Gastrocnemius medialis (tissue), 4 donors: Measurements from ENCODE around the gene CCDC142. TPM values are rescaled to one million over a fixed set of nuclear protein-coding genes. Genes with fewer than 3 reads are reported as not detected.
A peak's percentile ranks its signal among the peaks of the same experiment; 100 is the strongest.

Experiments
- ATAC-seq, 2 donors: fragments of 150-250 bp; one replicate each; pipeline ENCODE4 v1.9.1; 2016
- DNase-seq, 2 donors: peaks; one replicate each; pipeline ENCODE4 v3.0.0-alpha.2; 2019
- H3K27ac ChIP-seq, 4 donors: fragments of 200-600 bp; sonication (generic); 1 replicate in 1 of 4; 2 replicates in 3 of 4; pipeline ENCODE4 v1.5.1; 2016 to 2018; ENCODE audit warnings: mild to moderate bottlenecking in 2 of 4, moderate library complexity in 1 of 4
- H3K27me3 ChIP-seq, 3 donors: fragments of 200-600 bp; sonication (generic) in 2 of 3; 1 replicate in 1 of 3; 2 replicates in 2 of 3; pipeline versions ENCODE4 v1.5.1 to v1.6.0; 2016 to 2019; ENCODE audit warnings: mild to moderate bottlenecking in 1 of 3, moderate library complexity in 1 of 3
- H3K36me3 ChIP-seq, 2 donors: fragments of 200-600 bp; sonication (generic) in 1 of 2; one replicate each; pipeline ENCODE4 v1.5.1; 2017 to 2018
- H3K4me1 ChIP-seq, 2 donors: fragments of 200-600 bp; sonication (generic) in 1 of 2; one replicate each; pipeline ENCODE4 v1.5.1; 2016 to 2017; ENCODE audit warnings: mild to moderate bottlenecking in 2 of 2
- H3K4me3 ChIP-seq, 4 donors: fragments of 200-600 bp; sonication (generic) in 3 of 4; 1 replicate in 1 of 4; 2 replicates in 3 of 4; pipeline ENCODE4 v1.5.1; 2016 to 2019; ENCODE audit warnings: mild to moderate bottlenecking in 2 of 4
- H3K9me3 ChIP-seq, 3 donors: fragments of 200-600 bp; sonication (generic) in 2 of 3; 1 replicate in 1 of 3; 2 replicates in 2 of 3; pipeline ENCODE4 v1.5.1; 2016 to 2019
- CTCF ChIP-seq, 5 experiments: fragments of 450-650 bp in 3 of 5; fragments of 200-600 bp in 2 of 5; sonication (generic) in 2 of 5; IDR thresholded peaks in 4 of 5; conservative IDR thresholded peaks in 1 of 5; 1 replicate in 4 of 5; 2 replicates in 1 of 5; pipeline ENCODE4 v1.5.1; 2016 to 2019; ENCODE audit warnings: antibody characterized with exemption in 5 of 5, mild to moderate bottlenecking in 3 of 5, moderate library complexity in 3 of 5
- POLR2A ChIP-seq, 2 donors: fragments of 450-650 bp; IDR thresholded peaks; one replicate each; pipeline ENCODE4 v1.6.1; 2017; ENCODE audit warnings: antibody characterized with exemption in 2 of 2, mild to moderate bottlenecking in 2 of 2, moderate library complexity in 2 of 2
- in situ Hi-C, 4 donors: fragments of 200-750 bp; cut with MboI; loops; one replicate each; pipeline versions ENCODE4 v1.15.0 to v1.8.0; 2017; ENCODE audit warnings: low sequenced_read_pairs in 4 of 4
- intact Hi-C: fragments of 100-400 bp; cut with DNase I; formaldehyde crosslinking; loops from one replicate; pipeline ENCODE4 v1.15.1; 2023; ENCODE audit warnings: low total_unique reads
- total RNA-seq, 4 donors: library from RNA; depleted of rRNA; stranded (reverse); fragments of >200 nt; gene quantifications; one replicate each; pipeline versions ENCODE4 v1.1.0 to v1.2.3, GENCODE V29; 2016

Gene CCDC142
- total RNA-seq, 4 donors from 2014 or later: 5.5 to 7.3 (median 6.0) TPM

GRCh38 chr2:74457129-74457548 lies 25.7 kb downstream of the CCDC142 start:
- Histone ChIP-seq H3K27me3 (no peaks in the 10 kb centered on the region), H3K4me3 (peak overlapping the region; percentile 67 to 92 (median 71)), H3K27ac (peak overlapping the region; percentile 84 to 94 (median 88)), H3K4me1 (peaks cover 24 to 32% of the 10 kb centered on the region in 2 donors), H3K36me3 (peaks cover 0 to 21% of the 10 kb centered on the region in 2 donors), H3K9me3 (no peaks in the 10 kb centered on the region)
- no peak for ATAC-seq
- no peak for TF ChIP-seq POLR2A (IDR thresholded peaks at IDR 0.05)
- no peak for TF ChIP-seq CTCF (IDR thresholded peaks at IDR 0.05 in 4 of 5, conservative IDR thresholded peaks at IDR 0.05 in 1 of 5)
- intact Hi-C loops: loop anchor here (10.0 kb wide), 3 partner anchors 262 to 1222 kb away; partner anchors contain the start of genes CCT7, HK2, MTHFD2 and PRADC1
- no peak for DNase-seq
- in situ Hi-C loops: loop anchor here in 1 of 4 donors (25.0 kb wide), 1 partner anchor 380 kb away; the partner anchor contains the start of gene HK2

- peaks cover 0 to 9% of the 10 kb centered on the region in 2 donors for H3K36me3 ChIP-seq
- intact Hi-C loops: loop anchor here (1.0 to 10.0 kb wide), 11 partner anchors 10 to 1220 kb away; partner anchors contain the start of genes ALMS1, AUP1, CCT7 and HK2
Observed at GRCh38 chr2:74454654-74455511, 27.9 kb downstream of the CCDC142 start, which contains the start of gene INO80B. INO80B (plus strand) TSS chr2:74455087; CDS start chr2:74455117, 30 bp downstream.

GRCh38 chr2:74450570-74451190 lies 32.1 kb downstream of the CCDC142 start:
- no peak overlapping the region for H3K4me3 ChIP-seq
- H3K9me3 ChIP-seq: no peaks in the 10 kb centered on the region
- H3K36me3 ChIP-seq: no peaks in the 10 kb centered on the region
- H3K4me1 ChIP-seq: peaks cover 5 to 12% of the 10 kb centered on the region in 2 donors
- H3K27ac ChIP-seq: no peak overlapping the region
- in situ Hi-C loops: loop anchor here in 1 of 4 donors (25.0 kb wide), 1 partner anchor 387 kb away; the partner anchor contains the start of gene HK2
- peaks cover 0 to 5% (median 0%) of the 10 kb centered on the region in 3 donors for H3K27me3 ChIP-seq
- DNase-seq (no peak), ATAC-seq (no peak)
- TF ChIP-seq CTCF (IDR thresholded peaks at IDR 0.05 in 4 of 5, conservative IDR thresholded peaks at IDR 0.05 in 1 of 5) (no peak), POLR2A (IDR thresholded peaks at IDR 0.05) (no peak)
- intact Hi-C loops: loop anchor here (5.0 to 10.0 kb wide), 4 partner anchors 256 to 1216 kb away; partner anchors contain the start of genes ALMS1, CCT7, HK2 and MTHFD2

More at GRCh38 chr2:74454654-74455511, 27.9 kb downstream of the CCDC142 start, which contains the start of gene INO80B:
- H3K27ac ChIP-seq: peak within 1 kb of the TSS; percentile 86 to 89 (median 88)
- H3K4me1 ChIP-seq: peaks cover 24 to 32% of the 10 kb centered on the region in 2 donors
- ATAC-seq (peak; percentile 75 to 78), DNase-seq (peak; percentile 93 to 94)
- H3K27me3 ChIP-seq: peaks cover 0 to 5% (median 0%) of the 10 kb centered on the region in 3 donors
- in situ Hi-C loops: loop anchor here in 1 of 4 donors (25.0 kb wide), 1 partner anchor 382 kb away; the partner anchor contains the start of gene HK2
- H3K4me3 ChIP-seq: peak within 1 kb of the TSS; percentile 80 to 89 (median 86)
- no peaks in the 10 kb centered on the region for H3K9me3 ChIP-seq
- peak; percentile 12 to 36 for TF ChIP-seq POLR2A (IDR thresholded peaks at IDR 0.05)
- TF ChIP-seq CTCF (IDR thresholded peaks at IDR 0.05 in 4 of 5, conservative IDR thresholded peaks at IDR 0.05 in 1 of 5): peak in 1 of 5 experiments; percentile 18

GRCh38 chr2:74448771-74449170 lies 34.0 kb downstream of the CCDC142 start:
- peaks cover 0 to 5% (median 0%) of the 10 kb centered on the region in 3 donors for H3K27me3 ChIP-seq
- no peaks in the 10 kb centered on the region for H3K36me3 ChIP-seq
- intact Hi-C loops (no loop called here), in situ Hi-C loops (no loop called here)
- no peaks in the 10 kb centered on the region for H3K4me1 ChIP-seq
- DNase-seq (no peak), ATAC-seq (no peak)
- H3K9me3 ChIP-seq: no peaks in the 10 kb centered on the region
- no peak overlapping the region for H3K27ac ChIP-seq
- TF ChIP-seq CTCF (IDR thresholded peaks at IDR 0.05 in 4 of 5, conservative IDR thresholded peaks at IDR 0.05 in 1 of 5) (no peak), POLR2A (IDR thresholded peaks at IDR 0.05) (no peak)
- no peak overlapping the region for H3K4me3 ChIP-seq
